Measurements from ENCODE around the gene RORC. TPM values are rescaled to one million over a fixed set of nuclear protein-coding genes. Genes with fewer than 3 reads are reported as not detected.
"Not testable (repeated sequence)": the region's sequence is repeated elsewhere in the genome, so short reads cannot be mapped to it uniquely, and the experiment has no call there.

The RORC gene
- total RNA-seq, 1 experiment from 2014 or later: 0.10 TPM

GRCh38 chr1:151809290-151809984 lies 22.2 kb downstream of the RORC start:
- peak; percentile 21 for DNase-seq (ENCODE audit: extremely low read depth, low read depth)

GRCh38 chr1:151807766-151808165 lies 23.8 kb downstream of the RORC start:
- DNase-seq (ENCODE audit: extremely low read depth, low read depth): no peak

GRCh38 chr1:151807131-151807530 lies 24.5 kb downstream of the RORC start:
- DNase-seq (ENCODE audit: extremely low read depth, low read depth): no peak

GRCh38 chr1:151806170-151806569 lies 25.4 kb downstream of the RORC start:
- DNase-seq (ENCODE audit: extremely low read depth, low read depth): no peak

GRCh38 chr1:151805066-151805820 lies 26.4 kb downstream of the RORC start, which contains the start of gene LINGO4:
Gene LINGO4 (minus strand): TSS chr1:151805419. CDS start chr1:151802704, 2,715 bp downstream.
- no peak for DNase-seq (ENCODE audit: extremely low read depth, low read depth)

- DNase-seq (ENCODE audit: extremely low read depth, low read depth): no peak
Measured at GRCh38 chr1:151803915-151804314, 27.7 kb downstream of the RORC start.

- DNase-seq (ENCODE audit: extremely low read depth, low read depth): no peak
Measured at GRCh38 chr1:151803164-151803563, 28.4 kb downstream of the RORC start.

GRCh38 chr1:151802372-151802771 lies 29.2 kb downstream of the RORC start:
- no peak for DNase-seq (ENCODE audit: extremely low read depth, low read depth)

GRCh38 chr1:151801846-151802245 lies 29.8 kb downstream of the RORC start:
- DNase-seq (ENCODE audit: extremely low read depth, low read depth): no peak

- DNase-seq (ENCODE audit: extremely low read depth, low read depth): no peak
Measured at GRCh38 chr1:151801310-151801820, 30.2 kb downstream of the RORC start.

GRCh38 chr1:151800830-151801229 lies 30.8 kb downstream of the RORC start:
- no peak for DNase-seq (ENCODE audit: extremely low read depth, low read depth)

GRCh38 chr1:151799179-151800022 lies 32.2 kb downstream of the RORC start:
- DNase-seq (ENCODE audit: extremely low read depth, low read depth): no peak

GRCh38 chr1:151798571-151798970 lies 33.0 kb downstream of the RORC start:
- no peak for DNase-seq (ENCODE audit: extremely low read depth, low read depth)

- DNase-seq (ENCODE audit: extremely low read depth, low read depth): no peak
Measured at GRCh38 chr1:151790940-151791651, 40.5 kb downstream of the RORC start.

- peak; percentile 100 for DNase-seq (ENCODE audit: extremely low read depth, low read depth)
Measured at GRCh38 chr1:151790071-151790939, 41.3 kb downstream of the RORC start, which contains the start of gene TDRKH. Gene TDRKH (minus strand): TSS chr1:151790500. CDS start chr1:151783022, 7,478 bp downstream.

- DNase-seq (ENCODE audit: extremely low read depth, low read depth): no peak
Measured at GRCh38 chr1:151787689-151788088, 43.9 kb downstream of the RORC start.

GRCh38 chr1:151783796-151784195 lies 47.8 kb downstream of the RORC start:
- DNase-seq (ENCODE audit: extremely low read depth, low read depth): no peak

GRCh38 chr1:151782741-151783140 lies 48.9 kb downstream of the RORC start:
- DNase-seq (ENCODE audit: extremely low read depth, low read depth): no peak

- DNase-seq (ENCODE audit: extremely low read depth, low read depth): not testable (repeated sequence)
Measured at GRCh38 chr1:151782026-151782425, 49.6 kb downstream of the RORC start.
